GM19043 (cell line): Measurements from ENCODE around the gene MAP3K20.
"Not testable (repeated sequence)": the region's sequence is repeated elsewhere in the genome, so short reads cannot be mapped to it uniquely, and the experiment has no call there.

Experiments used
- ATAC-seq: cut with Tn5 transposase; IDR thresholded peaks from one replicate; pipeline ENCODE4 v1.9.1; 2021; ENCODE audit warnings: low read depth; ENCODE audit not compliant: unreplicated experiment

The MAP3K20 gene

GRCh38 chr2:173117678-173118077, 42.0 kb downstream of the MAP3K20 start:
- no peak for ATAC-seq

- ATAC-seq: no peak
Observed at GRCh38 chr2:173118395-173118794, 42.7 kb downstream of the MAP3K20 start.

- ATAC-seq: no peak
Observed at GRCh38 chr2:173119069-173119807, 43.6 kb downstream of the MAP3K20 start.

GRCh38 chr2:173119944-173120343, 44.3 kb downstream of the MAP3K20 start:
- no peak for ATAC-seq

GRCh38 chr2:173122936-173123335, 47.3 kb downstream of the MAP3K20 start:
- no peak for ATAC-seq

- ATAC-seq: no peak
Observed at GRCh38 chr2:173124441-173124840, 48.8 kb downstream of the MAP3K20 start.

GRCh38 chr2:173126819-173127218, 51.2 kb downstream of the MAP3K20 start:
- ATAC-seq: no peak

- not testable (repeated sequence) for ATAC-seq
Observed at GRCh38 chr2:173128132-173128531, 52.5 kb downstream of the MAP3K20 start.

GRCh38 chr2:173130496-173131465, 55.1 kb downstream of the MAP3K20 start:
- ATAC-seq: no peak

GRCh38 chr2:173132531-173132930, 56.9 kb downstream of the MAP3K20 start:
- no peak for ATAC-seq

GRCh38 chr2:173134703-173135102, 59.1 kb downstream of the MAP3K20 start:
- ATAC-seq: no peak

- ATAC-seq: no peak
Observed at GRCh38 chr2:173136067-173136466, 60.4 kb downstream of the MAP3K20 start.

- ATAC-seq: no peak
Observed at GRCh38 chr2:173136599-173136998, 61.0 kb downstream of the MAP3K20 start.

GRCh38 chr2:173137610-173138009, 62.0 kb downstream of the MAP3K20 start:
- no peak for ATAC-seq

- no peak for ATAC-seq
Observed at GRCh38 chr2:173138962-173139361, 63.3 kb downstream of the MAP3K20 start.

- no peak for ATAC-seq
Observed at GRCh38 chr2:173141666-173142065, 66.0 kb downstream of the MAP3K20 start.

- ATAC-seq: no peak
Observed at GRCh38 chr2:173145454-173145853, 69.8 kb downstream of the MAP3K20 start.

- ATAC-seq: no peak
Observed at GRCh38 chr2:173146590-173146989, 70.9 kb downstream of the MAP3K20 start.

GRCh38 chr2:173148520-173148919, 72.9 kb downstream of the MAP3K20 start:
- no peak for ATAC-seq

GRCh38 chr2:173149491-173149890, 73.8 kb downstream of the MAP3K20 start:
- ATAC-seq: peak; percentile 67

GRCh38 chr2:173150087-173150486, 74.4 kb downstream of the MAP3K20 start:
- no peak for ATAC-seq

GRCh38 chr2:173150963-173151362, 75.3 kb downstream of the MAP3K20 start:
- ATAC-seq: no peak
